HG03460 (cell line): ENCODE measurements around the gene FADD.

Source experiments
- ATAC-seq: cut with Tn5 transposase; IDR thresholded peaks from one replicate; pipeline ENCODE4 v1.9.1; 2021; ENCODE audit not compliant: unreplicated experiment

FADD gene, protein sequence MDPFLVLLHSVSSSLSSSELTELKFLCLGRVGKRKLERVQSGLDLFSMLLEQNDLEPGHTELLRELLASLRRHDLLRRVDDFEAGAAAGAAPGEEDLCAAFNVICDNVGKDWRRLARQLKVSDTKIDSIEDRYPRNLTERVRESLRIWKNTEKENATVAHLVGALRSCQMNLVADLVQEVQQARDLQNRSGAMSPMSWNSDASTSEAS

DNA sequence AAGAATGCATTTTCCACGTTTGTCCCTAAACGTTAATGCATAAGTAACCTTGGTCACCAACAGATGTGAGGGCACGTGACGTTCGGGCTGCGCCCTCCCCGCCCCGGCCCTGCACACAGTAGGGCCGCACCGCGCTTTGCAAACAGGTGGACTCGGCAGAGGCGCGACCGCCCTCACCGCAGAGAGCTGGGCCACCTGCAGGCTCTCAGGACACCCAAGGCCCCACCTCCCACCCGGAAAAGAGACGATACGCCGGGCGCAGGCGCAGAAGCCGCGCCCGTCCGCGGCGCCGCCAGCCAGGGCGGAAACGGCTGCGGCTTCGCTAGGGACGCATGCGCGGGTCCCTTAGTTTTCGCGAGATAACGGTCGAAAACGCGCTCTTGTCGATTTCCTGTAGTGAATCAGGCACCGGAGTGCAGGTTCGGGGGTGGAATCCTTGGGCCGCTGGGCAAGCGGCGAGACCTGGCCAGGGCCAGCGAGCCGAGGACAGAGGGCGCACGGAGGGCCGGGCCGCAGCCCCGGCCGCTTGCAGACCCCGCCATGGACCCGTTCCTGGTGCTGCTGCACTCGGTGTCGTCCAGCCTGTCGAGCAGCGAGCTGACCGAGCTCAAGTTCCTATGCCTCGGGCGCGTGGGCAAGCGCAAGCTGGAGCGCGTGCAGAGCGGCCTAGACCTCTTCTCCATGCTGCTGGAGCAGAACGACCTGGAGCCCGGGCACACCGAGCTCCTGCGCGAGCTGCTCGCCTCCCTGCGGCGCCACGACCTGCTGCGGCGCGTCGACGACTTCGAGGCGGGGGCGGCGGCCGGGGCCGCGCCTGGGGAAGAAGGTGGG lies at the start of gene FADD:
TSS of gene FADD (plus strand) at position 377 of the 831 bp plus-strand sequence. CDS start at position 541, 164 bp downstream.
- ATAC-seq: peak; percentile 70

DNA sequence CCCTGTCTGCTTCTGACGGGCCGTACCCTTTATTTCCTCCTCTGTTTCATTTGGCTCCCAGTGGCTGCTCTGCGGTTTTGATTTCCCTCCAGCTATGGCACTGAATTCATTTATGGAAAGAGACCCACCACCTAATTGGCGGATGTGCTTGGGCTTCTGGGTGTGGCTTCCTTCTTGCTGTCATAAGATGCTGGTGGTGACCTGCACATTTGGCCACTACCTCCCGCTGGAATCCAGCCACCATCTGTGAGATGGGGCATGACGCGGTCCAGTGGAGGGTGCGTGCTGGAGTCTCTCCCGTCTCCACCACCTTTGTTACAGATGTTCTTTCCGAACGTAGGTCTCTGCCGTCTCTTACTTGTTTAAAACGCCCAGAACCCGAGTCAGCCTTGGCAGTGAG lies 47.7 kb upstream of the FADD start:
- no peak for ATAC-seq

DNA sequence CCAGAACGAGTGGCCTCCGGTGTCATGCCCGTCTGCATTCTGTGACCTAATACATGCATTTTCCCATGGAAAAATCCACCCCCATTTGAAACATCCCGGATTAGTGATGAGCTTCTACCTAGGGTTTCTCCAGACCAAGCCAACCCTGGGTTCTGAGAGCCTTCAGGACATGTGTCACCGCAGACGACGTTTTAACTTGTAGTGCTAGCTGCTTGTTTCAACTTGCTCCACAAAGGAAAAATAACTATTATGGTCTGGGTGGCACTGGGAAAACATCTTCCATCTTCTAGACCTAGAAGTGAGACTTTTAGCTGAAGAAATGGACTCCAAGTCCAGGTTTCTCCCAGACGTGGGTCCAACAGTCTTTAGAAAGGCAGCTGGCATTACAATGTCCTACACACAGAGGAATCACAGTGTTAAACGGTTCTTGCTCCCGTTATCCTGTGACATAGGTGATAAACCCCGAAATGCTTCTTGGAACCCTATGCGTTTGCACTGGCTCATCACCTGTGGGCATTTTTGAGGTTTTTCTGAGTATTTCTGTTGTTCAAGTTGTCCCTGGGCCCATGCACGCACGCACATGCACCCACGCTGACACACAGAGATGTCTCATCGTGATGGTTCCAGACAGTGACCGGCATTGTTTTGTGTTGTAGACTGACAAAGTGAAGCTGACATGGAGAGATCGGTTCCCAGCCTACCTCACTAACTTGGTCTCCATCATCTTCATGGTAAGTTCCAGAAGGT lies 46.6 kb upstream of the FADD start:
- no peak for ATAC-seq

DNA sequence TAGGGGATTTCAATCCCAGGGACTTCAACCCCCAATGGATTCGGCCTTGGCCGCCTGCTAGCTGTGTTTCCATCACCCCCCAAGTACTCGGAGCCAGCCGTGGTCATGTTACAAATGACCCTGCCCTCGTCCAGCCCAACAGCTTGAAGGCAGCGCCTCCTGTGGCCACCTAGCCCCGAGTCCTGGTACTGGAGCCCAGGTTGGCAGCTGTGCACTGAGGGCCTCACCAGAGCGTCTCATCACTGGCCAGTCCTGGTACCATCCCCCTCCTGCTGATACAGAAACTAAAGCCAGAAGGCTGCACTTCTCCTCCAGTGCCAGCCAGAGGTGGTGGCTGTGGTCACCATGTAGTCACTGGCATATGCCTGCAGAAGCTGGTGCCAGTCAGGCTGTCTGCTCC lies 44.9 kb upstream of the FADD start:
- ATAC-seq: no peak

DNA sequence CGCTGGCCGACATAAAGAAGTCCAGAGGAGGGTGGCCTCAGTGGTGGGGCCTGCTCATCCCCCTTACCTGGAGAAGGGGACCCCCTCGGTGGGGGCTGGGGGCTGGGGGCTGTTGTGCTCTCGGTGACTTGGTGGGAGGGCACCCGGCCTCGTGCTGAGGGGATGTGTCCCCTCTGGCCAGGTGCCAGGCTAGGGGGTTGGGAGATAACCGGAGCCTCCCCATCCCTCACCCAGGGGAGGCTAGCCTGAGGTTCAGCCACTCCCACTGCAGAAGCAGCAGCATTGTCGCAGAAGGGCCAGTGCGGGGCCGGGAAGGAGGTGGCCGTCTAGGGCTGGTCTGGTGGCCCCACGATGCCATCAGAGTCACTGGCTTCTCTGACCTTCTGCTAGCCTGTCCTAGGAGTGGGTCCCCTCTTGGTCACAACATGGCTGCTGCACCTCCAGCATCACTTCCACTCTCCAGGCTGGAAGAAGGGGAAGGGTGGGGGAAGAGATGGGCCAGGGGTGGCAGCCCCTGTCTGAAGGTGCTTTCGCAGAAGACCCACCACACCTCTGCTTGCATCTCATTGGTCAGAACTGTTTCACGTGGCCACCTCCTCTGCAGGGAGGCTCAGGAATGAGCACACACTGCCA lies 44.2 kb upstream of the FADD start:
- no peak for ATAC-seq

DNA sequence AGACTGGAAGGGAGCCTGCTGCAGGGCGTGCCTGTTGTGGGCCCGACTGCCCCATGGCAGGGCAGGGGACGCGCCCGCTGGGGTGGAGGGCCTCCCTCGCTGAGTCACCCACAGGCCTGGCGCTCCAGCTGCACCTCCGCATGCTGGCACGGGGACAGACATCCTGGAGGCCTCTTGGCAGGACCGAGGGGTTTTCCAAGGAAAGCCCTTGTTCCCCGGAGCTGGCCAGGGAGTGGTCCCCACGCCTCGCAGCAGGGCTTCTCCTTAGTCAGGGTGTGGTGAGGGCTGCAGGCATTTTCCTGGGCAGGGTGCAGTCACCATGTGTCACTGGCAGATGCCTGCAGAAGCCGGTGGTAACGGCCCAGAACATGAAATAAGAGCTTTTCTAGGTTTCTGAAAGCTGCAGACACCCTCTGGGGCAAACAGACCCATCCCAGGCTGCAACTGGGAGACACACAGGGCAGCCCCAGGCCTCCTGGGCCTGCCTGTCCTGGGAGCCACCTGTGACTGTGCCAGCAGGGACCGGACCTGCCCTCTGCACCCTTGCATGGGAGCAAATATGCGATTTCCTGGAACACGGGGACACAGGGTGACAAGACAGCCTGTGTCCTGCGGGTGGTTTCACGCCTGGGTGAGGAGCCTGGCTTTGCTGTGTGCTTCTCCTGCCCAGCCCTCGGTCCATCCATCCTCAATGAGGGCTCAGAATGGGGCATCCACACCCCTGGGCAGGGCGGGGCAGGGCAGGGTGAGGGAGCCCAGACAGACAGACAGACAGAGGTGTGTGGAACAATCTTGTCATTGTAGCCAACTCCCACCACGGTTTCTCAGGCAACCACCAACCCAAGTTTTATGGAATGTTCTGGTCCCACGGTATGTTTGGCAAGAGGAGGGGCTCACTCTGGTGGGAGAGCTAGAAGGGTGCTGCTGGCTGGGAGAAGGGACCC lies 43.2 kb upstream of the FADD start:
- ATAC-seq: no peak

DNA sequence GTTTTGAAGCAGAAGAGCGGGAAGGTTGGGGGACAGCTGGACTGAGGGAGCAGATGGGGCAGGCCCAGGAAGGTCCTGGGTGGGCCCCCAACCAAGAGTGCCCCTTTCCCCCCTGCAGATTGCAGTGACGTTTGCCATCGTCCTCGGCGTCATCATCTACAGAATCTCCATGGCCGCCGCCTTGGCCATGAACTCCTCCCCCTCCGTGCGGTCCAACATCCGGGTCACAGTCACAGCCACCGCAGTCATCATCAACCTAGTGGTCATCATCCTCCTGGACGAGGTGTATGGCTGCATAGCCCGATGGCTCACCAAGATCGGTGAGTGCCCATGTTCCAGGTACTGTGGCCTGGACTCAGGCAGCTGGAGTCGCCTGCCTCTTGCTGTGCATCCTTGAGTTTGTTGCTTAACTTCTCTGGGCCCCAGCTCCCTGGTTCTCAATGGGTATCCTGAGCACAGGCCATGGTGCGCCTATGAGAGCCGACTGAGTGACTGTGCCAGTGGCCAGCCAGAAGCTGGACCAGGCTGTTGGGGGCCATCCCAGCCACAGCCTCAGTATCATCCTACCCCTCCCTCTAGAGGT lies 42.0 kb upstream of the FADD start:
- no peak for ATAC-seq

DNA sequence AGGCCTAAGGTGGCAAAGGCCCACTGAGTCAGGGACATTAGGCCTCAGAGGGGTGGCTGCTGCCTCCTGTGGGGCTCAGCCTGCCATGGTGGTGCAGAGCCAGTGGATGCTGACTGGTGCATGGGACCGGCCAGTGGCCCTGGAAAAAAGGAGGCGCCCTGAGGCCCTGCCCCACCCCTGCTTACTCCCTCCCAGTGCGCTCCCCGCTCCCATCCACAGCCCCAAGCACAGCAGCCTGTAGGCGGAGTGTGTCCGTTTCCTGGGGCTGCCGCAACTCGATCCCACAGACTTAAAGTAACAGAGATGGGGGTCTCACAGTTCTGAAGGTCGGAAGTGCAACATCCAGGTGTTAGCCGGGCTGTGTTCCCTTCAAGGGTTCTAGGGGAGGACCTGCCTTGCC lies 38.4 kb upstream of the FADD start:
- ATAC-seq: no peak

DNA sequence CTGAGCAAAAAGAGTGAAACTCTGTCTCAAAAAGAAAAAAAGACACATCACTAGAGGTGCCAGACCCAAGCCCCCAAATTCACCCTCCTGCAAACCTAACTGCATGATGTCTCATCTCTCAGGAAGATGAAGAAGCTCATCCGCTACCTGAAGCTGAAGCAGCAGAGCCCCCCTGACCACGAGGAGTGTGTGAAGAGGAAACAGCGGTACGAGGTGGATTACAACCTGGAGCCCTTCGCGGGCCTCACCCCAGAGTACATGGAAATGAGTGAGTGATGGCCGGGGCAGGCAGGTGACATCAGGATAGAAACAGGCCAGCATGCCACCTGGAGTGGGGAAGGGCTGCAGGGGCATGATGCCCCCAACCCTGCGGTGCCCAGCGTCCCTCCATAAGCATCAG lies 36.0 kb upstream of the FADD start:
- ATAC-seq: no peak

DNA sequence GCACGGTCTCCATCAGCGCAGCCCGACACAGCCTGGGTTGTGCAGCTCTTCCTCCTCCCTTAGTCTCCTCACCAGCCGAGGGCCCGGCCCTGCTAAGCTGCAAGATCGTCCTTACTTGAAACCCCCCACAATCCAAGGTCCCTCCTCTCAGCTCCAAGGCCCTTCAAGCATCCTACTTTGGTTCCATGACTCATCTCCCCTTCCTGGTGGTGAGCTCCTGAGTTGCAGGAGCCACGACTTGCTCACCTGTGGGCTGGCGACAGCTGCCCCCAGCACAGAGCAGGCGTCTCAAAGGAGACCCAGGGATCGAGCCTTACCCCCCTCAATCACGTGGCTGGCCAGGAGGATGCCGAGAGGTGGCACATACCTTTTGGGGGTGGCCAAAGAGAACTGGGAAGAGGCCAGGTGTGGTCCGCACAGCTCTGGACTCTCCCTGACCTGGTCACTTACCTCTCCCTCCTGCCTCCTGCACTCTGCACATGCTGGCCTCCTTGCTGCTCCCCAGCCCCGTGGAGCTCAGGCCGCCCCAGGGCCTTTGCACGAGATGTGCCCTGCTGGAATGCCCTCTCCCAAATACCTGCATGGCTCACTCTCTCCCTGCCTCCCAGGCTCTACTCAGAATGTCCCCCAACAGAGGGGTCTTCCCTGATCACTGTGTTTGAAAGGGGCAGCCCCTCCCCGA lies 35.2 kb upstream of the FADD start:
- no peak for ATAC-seq

DNA sequence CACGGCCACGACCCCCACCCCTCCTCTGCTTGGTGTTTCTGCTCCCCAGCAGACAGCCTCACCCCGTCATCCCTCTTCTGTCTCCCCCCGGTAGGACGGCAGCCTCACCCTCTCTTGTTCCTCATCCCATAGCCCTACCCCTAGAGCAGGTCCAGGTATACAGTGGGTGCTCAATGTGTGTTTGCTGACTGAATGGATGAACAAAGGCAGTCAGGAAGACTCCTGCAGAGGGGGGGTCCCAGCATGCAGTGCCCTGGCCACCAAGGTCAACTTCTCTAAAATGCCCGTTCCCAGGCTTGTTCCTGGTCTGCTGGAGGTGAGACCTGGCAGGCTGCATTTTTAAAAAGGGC lies 34.7 kb upstream of the FADD start:
- ATAC-seq: no peak

DNA sequence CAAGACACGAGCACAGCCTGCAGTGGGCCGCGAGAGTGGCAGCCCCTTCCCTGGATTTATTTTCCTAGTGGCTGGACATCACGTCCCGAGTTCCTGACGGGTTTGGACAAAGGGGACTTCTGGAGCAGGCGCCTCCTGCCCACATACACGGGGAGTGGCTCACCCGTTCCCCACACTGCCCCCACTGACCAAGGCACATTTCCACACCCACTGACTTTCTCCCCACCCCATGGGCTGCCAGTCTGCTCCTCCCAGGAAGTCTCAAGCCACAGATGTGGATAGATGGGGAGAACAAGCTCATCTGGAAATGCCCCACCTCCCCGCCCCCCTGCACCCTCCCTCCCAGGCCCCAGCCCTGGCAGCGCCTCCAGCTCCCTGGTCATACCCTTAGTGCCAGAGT lies 34.0 kb upstream of the FADD start:
- ATAC-seq: no peak

DNA sequence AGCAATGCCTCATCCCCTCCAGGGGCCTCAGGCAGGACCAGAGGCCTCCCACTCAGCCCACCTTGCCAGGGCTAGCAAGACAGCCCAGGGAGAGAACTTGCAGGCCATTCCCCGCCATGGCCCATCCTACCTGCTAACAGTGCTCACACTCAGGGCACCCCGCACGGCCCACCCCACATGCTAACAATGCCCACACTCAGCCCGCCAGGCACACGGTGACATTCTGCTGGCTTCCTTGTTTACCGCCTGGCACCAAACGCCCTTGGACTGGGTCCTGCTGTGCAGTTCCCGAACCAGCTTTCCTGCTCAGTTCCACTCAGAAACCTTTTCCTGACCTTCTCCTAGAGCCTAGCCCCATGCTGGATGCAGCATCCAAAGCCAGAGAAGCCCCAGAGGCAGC lies 33.5 kb upstream of the FADD start:
- no peak for ATAC-seq

DNA sequence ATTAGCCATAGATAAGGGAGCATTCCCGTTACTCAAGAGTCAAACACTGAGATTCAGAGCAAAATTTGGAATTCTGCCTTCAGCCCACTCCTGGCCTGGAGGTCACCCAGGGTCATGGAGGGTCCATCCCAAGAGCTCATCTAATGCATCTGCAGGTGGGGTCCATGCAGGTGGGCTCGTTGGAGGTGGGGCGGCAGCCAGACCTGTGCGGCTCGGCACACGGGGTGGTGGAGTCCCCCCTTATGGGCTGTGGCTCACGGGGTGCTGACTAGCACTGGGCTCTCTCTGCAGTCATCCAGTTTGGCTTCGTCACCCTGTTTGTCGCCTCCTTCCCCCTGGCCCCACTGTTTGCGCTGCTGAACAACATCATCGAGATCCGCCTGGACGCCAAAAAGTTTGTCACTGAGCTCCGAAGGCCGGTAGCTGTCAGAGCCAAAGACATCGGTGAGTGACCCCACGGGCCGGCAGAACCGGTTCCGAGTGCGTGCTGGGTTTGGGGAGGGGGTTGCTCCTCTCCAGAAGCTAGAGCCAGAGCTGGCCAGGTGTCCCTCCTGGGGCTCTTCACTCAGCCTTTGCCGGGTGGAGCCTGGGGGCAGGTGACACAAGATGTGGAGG lies 32.4 kb upstream of the FADD start:
- ATAC-seq: no peak

DNA sequence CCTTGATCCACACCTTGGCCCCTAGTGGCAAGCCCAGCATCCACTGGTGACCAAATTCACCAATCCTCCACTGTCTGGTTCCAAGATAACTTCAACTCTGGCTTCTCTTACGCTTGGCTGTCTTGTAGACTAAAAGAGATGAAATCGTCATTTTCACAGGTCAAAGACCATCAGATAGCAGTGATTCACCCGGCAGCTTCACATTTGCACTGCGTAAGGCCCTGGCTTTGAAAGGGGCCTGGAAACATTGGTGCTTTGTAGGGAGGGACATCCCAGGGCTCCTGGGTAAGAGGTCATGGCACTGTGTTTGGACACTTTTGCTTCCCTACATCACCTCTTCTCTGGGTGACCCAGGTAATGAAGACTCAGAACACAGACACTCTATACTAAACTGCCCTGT lies 30.1 kb upstream of the FADD start:
- ATAC-seq: no peak

DNA sequence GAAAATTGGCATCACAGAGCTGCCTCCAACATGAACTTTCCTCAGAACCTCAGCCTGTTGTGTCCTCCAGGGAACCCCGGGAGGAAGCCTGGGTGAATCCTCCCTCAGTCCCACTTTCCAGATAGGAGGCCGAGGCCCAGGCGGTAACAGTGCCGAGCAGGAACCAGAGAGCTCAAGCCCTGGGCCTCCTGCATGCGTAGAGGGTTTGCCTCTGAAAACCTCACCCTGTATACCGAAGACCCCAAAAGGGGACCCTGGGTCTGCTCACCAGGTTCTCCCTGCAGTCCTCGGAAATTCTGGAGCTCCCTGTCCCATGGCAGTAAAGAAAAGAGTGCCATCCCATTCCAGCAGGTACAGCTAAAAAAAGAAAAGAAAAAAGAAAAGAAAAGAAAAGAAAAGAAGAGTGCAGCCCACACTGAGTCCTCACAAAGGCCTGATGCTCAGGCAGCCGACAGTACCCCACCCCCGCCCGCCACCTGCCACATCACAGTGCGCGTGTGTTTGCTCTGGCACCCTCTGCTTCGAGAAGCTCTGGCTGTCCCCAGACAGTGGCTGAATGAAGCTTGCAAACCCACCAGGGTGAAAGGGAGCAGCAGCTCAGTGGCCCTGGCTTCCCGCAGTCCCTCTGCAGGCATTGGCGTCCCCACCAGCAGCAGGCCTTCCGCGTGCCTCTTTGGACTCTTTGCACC lies 28.4 kb upstream of the FADD start:
- no peak for ATAC-seq

DNA sequence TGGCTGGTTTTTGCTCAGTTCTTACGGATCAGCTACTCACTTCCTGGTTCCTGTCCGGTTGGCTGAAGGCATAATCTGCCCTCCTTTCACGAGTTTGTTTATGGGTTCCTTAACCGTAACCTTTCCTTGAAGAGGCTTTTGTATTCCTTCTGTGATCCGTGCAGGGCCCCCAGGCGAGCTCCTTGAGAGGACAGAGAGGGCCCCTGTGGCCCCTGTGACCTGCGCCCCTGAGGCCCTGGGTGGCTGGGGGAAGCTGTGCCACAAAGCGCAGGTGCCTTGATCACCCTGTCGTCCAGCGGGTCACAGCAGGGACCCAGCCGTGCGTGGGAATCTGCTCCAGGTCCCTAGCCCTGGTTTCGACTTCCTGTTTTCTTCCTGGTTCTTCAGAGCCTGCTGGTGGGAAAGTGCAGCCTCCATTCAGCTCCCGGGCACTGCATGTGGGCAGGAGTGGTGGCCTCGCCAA lies 27.8 kb upstream of the FADD start:
- no peak for ATAC-seq

DNA sequence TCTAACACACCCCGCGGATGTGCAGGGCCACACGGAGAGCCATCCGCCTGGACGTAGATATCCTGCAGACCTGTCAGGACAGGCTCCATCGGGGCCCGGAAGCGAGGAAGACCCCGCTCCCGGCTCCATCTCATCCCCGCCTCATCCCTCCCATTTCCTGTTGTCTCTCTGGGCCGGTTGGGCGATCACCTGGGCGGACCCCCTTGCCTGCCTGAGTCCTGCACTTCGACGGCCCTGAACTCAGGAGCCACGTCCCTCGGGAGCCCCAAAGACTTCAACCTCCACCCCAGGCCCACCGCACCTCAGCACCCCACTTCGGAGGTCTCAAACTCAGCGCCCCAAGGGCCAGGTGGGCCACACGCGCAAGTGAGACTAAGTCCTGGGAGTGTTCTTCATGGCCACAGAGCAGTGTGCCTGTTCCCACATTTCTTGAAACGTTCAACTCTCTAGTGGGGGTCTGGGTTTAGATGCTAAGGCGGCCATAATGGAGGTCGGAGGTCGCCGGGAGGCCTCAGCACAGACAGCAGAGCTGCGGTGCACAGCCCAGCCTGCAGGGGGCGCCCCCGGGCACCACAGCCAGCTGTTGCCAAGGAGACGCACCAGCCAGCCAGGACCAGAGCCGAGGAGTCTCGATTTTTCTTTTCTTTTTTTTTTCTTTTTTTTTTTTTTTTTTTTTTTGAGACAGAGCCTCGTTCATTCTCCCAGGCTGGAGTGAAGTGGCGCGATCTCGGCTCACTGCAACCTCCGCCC lies 26.0 kb upstream of the FADD start:
- no peak for ATAC-seq
